Measurements from ENCODE around the gene TP53AIP1. TPM values are rescaled to one million over a fixed set of nuclear protein-coding genes. Genes with fewer than 3 reads are reported as not detected.

TP53AIP1 gene
- total and polyA plus RNA-seq, 9 of the 15 experiments (the other 6 are each of a cell fraction or from before 2014, with no cell fraction given): not detected

DNA sequence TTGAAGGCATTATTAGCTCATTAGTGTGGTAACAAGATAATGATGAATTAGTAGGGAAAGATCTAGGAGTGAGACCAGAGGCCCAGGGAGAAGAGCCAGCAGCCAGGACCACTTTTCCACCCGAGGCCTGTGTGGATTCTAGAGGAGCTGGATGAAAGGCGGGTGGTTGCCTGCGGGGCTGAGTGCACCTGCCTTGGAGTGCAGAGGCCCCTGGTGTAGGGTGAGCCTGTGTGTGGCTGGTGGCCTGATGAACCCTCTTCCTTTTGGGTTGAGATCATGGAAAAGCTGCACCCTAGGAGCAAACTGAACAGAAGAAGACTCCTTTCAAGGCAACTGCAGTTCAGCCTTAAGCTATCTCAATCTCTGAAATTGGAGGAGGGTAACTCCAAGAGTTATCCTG is 5.9 kb upstream of the TP53AIP1 start (continued):
- no peak for TF ChIP-seq PPARD (CRISPR knock-in tag; IDR thresholded peaks at IDR 0.05)
- TF ChIP-seq HDAC6 (IDR thresholded peaks at IDR 0.05; ENCODE audit: low read depth, low read length): no peak
- no peak for TF ChIP-seq TCF3 (CRISPR knock-in tag; IDR thresholded peaks at IDR 0.05)
- TF ChIP-seq TEAD4 (IDR thresholded peaks at IDR 0.05; ENCODE audit: low read length): no peak
- no peak for TF ChIP-seq TEAD4 (CRISPR knock-in tag; IDR thresholded peaks at IDR 0.05; ENCODE audit: borderline replicate concordance)
- TF ChIP-seq ZNF121 (CRISPR knock-in tag; conservative IDR thresholded peaks at IDR 0.05): no peak
- no peak for TF ChIP-seq ERF (CRISPR knock-in tag; IDR thresholded peaks at IDR 0.05)
- TF ChIP-seq, protein P1, sequence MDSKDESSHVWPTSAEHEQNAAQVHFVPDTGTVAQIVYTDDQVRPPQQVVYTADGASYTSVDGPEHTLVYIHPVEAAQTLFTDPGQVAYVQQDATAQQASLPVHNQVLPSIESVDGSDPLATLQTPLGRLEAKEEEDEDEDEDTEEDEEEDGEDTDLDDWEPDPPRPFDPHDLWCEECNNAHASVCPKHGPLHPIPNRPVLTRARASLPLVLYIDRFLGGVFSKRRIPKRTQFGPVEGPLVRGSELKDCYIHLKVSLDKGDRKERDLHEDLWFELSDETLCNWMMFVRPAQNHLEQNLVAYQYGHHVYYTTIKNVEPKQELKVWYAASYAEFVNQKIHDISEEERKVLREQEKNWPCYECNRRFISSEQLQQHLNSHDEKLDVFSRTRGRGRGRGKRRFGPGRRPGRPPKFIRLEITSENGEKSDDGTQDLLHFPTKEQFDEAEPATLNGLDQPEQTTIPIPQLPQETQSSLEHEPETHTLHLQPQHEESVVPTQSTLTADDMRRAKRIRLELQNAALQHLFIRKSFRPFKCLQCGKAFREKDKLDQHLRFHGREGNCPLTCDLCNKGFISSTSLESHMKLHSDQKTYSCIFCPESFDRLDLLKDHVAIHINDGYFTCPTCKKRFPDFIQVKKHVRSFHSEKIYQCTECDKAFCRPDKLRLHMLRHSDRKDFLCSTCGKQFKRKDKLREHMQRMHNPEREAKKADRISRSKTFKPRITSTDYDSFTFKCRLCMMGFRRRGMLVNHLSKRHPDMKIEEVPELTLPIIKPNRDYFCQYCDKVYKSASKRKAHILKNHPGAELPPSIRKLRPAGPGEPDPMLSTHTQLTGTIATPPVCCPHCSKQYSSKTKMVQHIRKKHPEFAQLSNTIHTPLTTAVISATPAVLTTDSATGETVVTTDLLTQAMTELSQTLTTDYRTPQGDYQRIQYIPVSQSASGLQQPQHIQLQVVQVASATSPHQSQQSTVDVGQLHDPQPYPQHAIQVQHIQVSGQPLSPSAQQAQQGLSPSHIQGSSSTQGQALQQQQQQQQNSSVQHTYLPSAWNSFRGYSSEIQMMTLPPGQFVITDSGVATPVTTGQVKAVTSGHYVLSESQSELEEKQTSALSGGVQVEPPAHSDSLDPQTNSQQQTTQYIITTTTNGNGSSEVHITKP (IDR thresholded peaks at IDR 0.05; ENCODE audit: partially characterized antibody): no peak

DNA sequence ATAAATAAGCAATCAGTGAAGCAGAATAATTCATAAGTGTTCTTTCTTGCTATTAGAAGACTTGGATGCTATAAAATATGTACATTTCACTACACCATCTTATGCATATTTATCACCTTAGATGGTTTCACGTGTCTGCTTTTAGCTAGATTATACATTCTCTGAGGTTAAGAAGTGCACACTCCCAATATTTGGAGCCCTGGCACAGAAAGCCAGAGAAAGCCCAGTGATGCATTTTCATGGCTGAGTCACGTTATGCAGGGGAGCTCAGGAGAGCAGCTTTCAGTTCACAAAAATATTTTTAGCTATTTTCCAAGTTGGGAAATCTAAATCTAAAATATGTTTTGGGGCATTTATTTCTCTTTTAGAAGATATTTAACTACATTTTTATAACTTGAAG is 5.1 kb upstream of the TP53AIP1 start:
- no peak for TF ChIP-seq HMG20A (CRISPR knock-in tag; conservative IDR thresholded peaks at IDR 0.05)
- no peak for TF ChIP-seq ARID1B (IDR thresholded peaks at IDR 0.05)
- Histone ChIP-seq H3K4me3 (no peak overlapping the region), H3K27me3 (ENCODE audit: control insufficient read depth in 2 of 2, insufficient read depth in 2 of 2, low read length in 2 of 2) (peaks cover 0 to 8% of the 10 kb centered on the region in 2 experiments; a peak in 3 of 5 replicates), H3K27ac (ENCODE audit: extremely low read depth, low read depth, low read length) (no peak overlapping the region), H3K9me3 (replicated peaks; ENCODE audit: control insufficient read depth, insufficient read depth, low read depth, low read length) (no peaks in the 10 kb centered on the region), H4K20me1 (replicated peaks; ENCODE audit: control insufficient read depth, insufficient read depth, low read length) (no peaks in the 10 kb centered on the region), H3K79me2 (ENCODE audit: control insufficient read depth, insufficient read depth, low read length) (no peaks in the 10 kb centered on the region), H3K4me1 (replicated peaks in 1 of 2; ENCODE audit: control insufficient read depth in 2 of 2, insufficient read depth in 2 of 2, low read length in 2 of 2) (no peaks in the 10 kb centered on the region), H2AFZ (ENCODE audit: low read depth, low read length) (no peak overlapping the region), H3K4me2 (ENCODE audit: insufficient read depth, low read length) (no peak overlapping the region), H3K9me1 (ENCODE audit: control insufficient read depth, insufficient read depth, low read length) (no peaks in the 10 kb centered on the region), H3K9ac (ENCODE audit: insufficient read depth in 1 of 2, low read depth in 2 of 2, low read length in 2 of 2) (no peak overlapping the region), H3K36me3 (ENCODE audit: control insufficient read depth, insufficient read depth, low read length) (no peaks in the 10 kb centered on the region)
- FAIRE-seq (no peak), ATAC-seq (no peak), DNase-seq (ENCODE audit: extremely low read depth in 1 of 4, low spot score in 3 of 4) (no peak)
- intact Hi-C loops (cut with micrococcal nuclease) (no loop called here), in situ Hi-C loops (cut with MboI) (no loop called here)
- no TSS peak for BruUV-seq (replicated peaks)
- WGBS (ENCODE audit: insufficient coverage, low coverage, missing lambda C conversion rate): 0% methylated on average over 2 of the region's 2 CpGs
- ChIA-PET CTCF (ENCODE audit: low intra/inter-chr PET ratio) (no interaction called here), POLR2A (no interaction called here)

Measured in K562 (cell line).